Occipital lobe (tissue), 2 donors: ENCODE measurements around the gene CHST11. TPM values are rescaled to one million over a fixed set of nuclear protein-coding genes. Genes with fewer than 3 reads are reported as not detected.

Experiments used
- DNase-seq: peaks from one replicate; lab custom pipeline; 2025; lab: John Stamatoyannopoulos, UW
- total RNA-seq: library from RNA; depleted of rRNA; stranded (reverse); fragments of >200 nt; gene quantifications from one replicate; pipeline ENCODE4 v1.2.3, GENCODE V29; 2014

CHST11 gene
- total RNA-seq, 1 donor from 2014 or later = 29.0 TPM

- no peak for DNase-seq
Measured at GRCh38 chr12:104503191-104503590, 46.4 kb downstream of the CHST11 start.

- DNase-seq = no peak
Measured at GRCh38 chr12:104504146-104504545, 47.4 kb downstream of the CHST11 start.

GRCh38 chr12:104505095-104505818 is 48.5 kb downstream of the CHST11 start:
- DNase-seq = no peak

- DNase-seq = no peak
Measured at GRCh38 chr12:104506676-104507401, 50.1 kb downstream of the CHST11 start.

DNA sequence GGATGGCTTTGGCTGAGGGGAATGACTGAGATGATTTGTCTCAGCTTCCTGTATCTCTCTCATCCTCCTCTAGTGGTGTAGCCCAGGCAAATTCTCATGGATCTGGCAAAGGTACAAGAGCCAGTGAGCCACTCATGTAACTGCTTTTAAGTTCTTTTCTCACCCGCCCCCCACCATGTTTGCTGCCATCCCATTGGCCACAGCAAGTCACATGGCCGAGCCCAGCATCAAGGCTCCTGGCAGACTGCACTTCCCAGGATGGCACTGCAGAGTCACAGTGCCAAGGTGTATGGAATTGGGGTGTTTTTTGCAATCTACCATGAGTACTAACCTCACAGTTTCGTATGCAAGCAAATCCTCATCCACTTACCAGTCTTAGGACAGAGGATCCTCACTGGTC is 50.9 kb downstream of the CHST11 start:
- DNase-seq = no peak

- no peak for DNase-seq
Measured at GRCh38 chr12:104508752-104509446, 52.2 kb downstream of the CHST11 start.

DNA sequence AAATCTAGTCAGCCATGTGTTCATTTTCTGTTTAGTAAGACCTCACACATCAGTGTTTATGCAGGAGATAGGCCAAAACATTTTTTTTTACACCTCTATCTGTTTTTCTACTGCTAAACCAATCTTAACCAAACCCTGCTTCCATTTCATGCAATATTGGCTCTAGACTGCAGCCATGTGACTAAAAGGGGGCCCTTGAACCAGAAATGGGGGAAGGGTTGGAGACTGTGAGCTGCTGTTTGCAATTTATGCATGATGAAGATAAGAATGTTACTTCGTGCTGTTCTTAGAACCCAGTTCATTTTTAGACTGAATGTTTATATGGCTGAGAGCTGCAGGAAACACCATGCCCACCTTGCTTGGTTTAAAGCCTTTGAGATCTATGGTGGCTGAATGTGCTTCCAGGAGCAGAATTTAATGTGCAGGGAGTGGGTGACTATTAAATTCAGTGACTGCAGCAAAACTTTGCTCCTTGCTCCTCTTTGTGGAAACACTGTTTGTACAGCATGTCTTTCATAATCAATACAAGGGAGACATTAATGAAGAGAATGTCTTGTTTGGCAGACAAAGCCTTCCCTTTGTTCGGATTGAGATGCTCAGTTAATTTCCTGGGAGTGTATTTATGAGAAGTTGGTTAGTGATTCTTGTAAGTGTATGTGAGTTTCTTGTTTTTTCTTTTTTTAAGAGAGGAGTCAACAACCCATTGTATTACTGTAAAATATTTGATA is 53.6 kb downstream of the CHST11 start:
- no peak for DNase-seq

DNA sequence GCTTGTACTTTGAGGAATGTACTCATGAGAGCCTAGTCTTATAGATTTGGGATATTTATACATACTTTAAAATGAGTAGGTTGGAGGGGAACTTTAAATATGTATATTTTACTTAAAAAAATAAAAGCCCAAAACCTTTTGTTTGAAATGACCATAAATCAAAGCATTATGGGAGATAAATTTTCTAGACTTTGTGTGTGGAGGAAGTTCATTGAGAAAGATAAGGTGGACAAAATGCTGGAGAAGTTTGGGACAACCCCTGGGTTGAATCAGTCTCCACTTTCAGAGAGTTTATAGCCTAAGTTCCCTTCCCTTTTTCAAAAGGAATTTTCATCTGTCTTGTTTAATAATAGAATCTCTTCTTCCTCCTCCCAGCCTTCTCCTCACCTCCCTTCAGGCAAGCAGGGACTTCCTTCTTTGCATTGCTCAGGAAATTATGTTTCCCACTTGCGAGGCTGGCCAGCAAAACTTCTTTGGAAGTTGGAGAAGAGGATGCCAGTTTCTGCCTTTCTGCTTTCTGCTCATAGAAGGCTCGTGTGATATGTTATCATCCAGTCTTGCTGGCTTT is 54.2 kb downstream of the CHST11 start:
- no peak for DNase-seq

DNA sequence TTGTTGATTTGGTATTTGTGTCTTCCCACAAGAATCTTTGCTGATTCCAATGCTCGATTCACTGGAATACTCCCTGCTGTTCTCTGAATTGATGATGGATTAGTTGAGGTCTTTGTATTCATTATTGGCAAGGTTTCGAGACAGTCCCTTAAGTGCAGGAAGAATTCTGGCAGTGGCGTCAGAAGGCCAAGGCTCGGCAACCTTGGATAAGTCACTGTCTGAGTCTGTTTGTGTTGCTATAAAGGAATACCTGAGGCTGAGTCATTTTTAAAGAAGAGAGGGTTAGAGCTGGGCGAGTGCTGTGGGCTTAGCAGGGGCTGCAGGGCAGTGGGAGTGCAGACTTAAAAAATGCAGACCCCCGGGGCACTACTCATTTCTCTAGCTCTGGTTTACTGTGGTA is 56.9 kb downstream of the CHST11 start:
- no peak for DNase-seq

DNA sequence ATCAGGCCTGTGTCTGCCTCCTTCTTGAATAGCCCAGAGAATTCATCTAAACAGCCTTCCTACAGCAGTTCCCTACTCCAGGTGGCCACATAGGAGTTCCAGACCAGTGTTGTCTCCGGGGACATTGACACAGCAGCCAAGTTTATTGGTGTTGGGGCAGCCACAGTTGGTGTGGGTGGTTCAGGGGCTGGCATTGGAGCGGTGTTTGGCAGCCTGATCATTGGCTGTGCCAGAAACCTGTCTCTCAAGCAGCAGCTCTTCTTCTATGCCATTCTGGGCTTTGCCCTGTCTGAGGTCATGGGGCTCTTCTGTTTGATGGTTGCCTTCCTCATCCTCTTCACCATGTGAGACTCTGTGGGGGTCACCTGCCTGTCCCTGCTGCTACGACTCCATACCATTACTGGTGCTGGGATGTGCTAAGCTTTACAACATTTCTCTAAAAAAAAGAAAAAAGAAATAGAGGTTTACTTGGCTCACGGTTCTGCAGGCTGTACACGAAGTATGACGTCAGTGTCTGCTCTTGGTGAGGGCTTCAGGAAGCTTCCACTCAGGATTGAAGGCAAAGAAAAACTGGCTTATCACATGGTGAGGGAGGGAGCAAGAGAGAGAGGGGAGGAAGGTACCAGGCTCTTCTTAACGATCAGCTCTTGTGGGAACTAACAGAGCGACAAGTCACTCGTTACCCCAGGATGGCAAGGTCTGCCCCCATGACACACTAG is 57.5 kb downstream of the CHST11 start:
- DNase-seq = no peak

- no peak for DNase-seq
Measured at GRCh38 chr12:104515899-104516298, 59.2 kb downstream of the CHST11 start.

- DNase-seq = no peak
Measured at GRCh38 chr12:104516821-104517220, 60.1 kb downstream of the CHST11 start.

GRCh38 chr12:104517880-104518279 is 61.1 kb downstream of the CHST11 start:
- DNase-seq = no peak

GRCh38 chr12:104519190-104520019 is 62.7 kb downstream of the CHST11 start:
- DNase-seq = no peak

- no peak for DNase-seq
Measured at GRCh38 chr12:104520242-104520900, 63.6 kb downstream of the CHST11 start.

DNA sequence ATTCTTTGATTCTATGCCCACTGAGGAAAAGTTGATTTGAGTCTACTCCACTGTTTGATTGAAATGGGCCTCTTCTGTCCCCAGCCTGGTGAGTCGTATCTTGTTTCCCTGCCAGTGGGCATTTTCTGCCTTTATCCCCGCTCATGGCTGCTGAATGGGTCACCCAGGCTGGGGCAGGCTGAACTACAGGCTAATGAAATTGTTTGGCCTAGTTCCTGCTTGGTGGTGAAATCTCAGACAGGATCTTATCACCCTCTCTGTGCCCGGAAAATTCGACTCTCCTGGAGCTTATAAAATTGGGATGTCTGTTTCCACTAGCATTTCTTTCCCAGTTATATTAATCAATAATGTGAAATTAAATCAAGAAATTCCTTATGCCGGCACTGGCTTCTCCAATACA is 65.0 kb downstream of the CHST11 start:
- no peak for DNase-seq

DNA sequence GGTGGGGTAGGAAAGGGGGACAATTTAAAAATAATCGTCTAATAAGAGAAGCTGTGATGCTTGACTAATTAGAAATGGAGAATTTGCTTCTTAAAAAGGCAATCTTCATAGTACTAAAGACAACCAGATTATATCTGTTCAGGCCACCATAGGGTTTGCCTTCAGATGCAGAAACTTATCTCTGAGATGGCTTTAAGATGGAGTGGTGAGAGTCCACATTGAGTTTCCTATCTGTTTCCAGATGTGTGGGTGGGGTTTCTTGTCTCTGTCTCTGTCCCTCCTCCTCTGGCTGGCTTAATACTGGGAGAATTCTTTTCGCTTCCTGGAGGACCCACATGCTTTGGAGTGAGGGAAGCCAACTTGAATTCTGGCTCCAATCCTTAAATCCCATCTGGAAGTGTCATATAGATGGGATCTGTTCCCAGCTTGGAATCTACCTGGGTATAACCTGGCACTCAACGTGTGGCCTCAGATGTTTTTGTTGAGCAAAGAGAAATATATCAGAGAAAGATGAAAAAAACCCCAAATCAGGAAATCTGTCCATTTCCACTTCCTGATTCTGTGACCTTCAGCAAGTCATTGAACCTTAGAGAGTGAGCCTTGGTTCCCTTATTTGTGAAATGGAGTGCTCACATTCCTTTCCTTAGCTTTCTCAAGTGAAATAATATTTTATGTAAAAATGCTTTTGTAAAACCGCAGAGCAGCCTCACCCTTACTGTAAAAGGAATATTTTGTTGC is 66.4 kb downstream of the CHST11 start:
- DNase-seq = no peak

DNA sequence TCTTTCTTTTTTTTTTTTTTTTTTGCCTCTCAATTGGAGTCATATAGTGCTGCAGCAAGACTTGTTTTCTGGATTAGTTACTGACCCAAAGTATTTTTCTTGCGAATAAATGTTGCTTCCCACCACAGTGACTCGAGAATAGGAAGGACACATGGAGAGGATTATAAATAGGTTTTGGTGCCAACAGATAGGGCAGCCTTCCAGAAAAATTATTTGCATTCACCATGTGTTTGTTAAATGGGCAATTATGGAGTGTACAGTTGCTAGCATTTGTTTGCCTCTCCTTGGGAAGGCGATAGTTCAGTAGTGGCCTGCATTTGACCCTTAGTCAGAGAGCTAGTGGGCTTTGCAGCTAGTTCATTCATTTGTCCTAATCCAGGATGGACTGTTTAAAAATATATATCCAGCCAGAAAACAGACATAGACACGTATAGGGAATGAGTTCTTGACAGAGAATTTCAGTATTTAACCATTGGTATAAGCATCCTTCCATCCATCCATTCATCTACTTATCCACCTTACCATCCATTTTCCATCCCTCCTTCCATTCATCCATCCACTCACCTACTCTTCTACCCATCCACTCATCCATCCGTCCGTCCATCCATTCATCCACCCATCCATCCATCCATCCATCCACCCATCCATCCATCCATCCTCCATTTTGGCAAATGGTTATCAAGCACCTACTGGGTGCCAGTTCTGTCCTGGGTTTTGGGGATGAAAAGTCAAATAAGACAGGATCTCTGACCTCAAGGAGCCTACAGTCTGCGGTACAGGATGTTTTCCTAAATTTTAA is 67.5 kb downstream of the CHST11 start:
- DNase-seq = no peak
